DOHH2 (cell line): Measurements from ENCODE around the gene ARID3A.

Source experiments
- H3F3A ChIP-seq: fragments of 200-600 bp; sonication (generic), shearing (Covaris generic); 2 replicates; pipeline ENCODE4 v1.6.0; 2016; ENCODE audit warnings: antibody characterized with exemption, mild to moderate bottlenecking; ENCODE audit not compliant: control insufficient read depth, insufficient read depth
- H3K27ac ChIP-seq: fragments of 200-600 bp; sonication (generic); 2 replicates; pipeline ENCODE4 v1.5.1; 2014; ENCODE audit warnings: low read depth, mild to moderate bottlenecking, low read length, moderate library complexity
- H3K27me3 ChIP-seq: fragments of 200-600 bp; sonication (generic); 2 replicates; pipeline ENCODE4 v1.6.1; 2014; ENCODE audit warnings: mild to moderate bottlenecking, low read length, mixed read lengths; ENCODE audit not compliant: control insufficient read depth
- H3K36me3 ChIP-seq: fragments of 200-600 bp; sonication (generic); 2 replicates; pipeline ENCODE4 v1.6.1; 2014; ENCODE audit warnings: mild to moderate bottlenecking, low read length, moderate library complexity, mixed read lengths; ENCODE audit not compliant: control insufficient read depth
- H3K4me1 ChIP-seq: fragments of 200-600 bp; sonication (generic); 2 replicates; pipeline ENCODE4 v1.6.1; 2014; ENCODE audit warnings: mild to moderate bottlenecking, low read length, mixed read lengths; ENCODE audit not compliant: control insufficient read depth
- H3K4me2 ChIP-seq: fragments of 200-600 bp; sonication (generic); 2 replicates; pipeline ENCODE4 v1.6.0; 2014; ENCODE audit warnings: mild to moderate bottlenecking, low read length, moderate library complexity
- H3K4me3 ChIP-seq: fragments of 200-600 bp; sonication (generic); 2 replicates; pipeline ENCODE4 v1.5.1; 2014; ENCODE audit warnings: mild to moderate bottlenecking, low read length, mixed read lengths
- H3K79me2 ChIP-seq: fragments of 200-600 bp; sonication (generic); 2 replicates; pipeline ENCODE4 v1.6.1; 2014; ENCODE audit warnings: mild to moderate bottlenecking, low read length, mixed read lengths; ENCODE audit not compliant: control insufficient read depth
- H3K9me2 ChIP-seq: fragments of 200-600 bp; sonication (generic); replicated peaks from 2 replicates; pipeline ENCODE4 v1.6.1; 2014; ENCODE audit warnings: mild to moderate bottlenecking, low read length, mixed read lengths; ENCODE audit not compliant: control insufficient read depth
- H3K9me3 ChIP-seq: fragments of 200-600 bp; sonication (generic); 2 replicates; pipeline ENCODE4 v1.6.1; 2014; ENCODE audit warnings: antibody characterized with exemption, low read length, mixed read lengths; ENCODE audit not compliant: control insufficient read depth, insufficient read depth
- H4K20me1 ChIP-seq: fragments of 200-600 bp; sonication (generic); 2 replicates; pipeline ENCODE4 v1.6.0; 2014; ENCODE audit warnings: low read depth, mild to moderate bottlenecking, antibody characterized with exemption, low read length, moderate library complexity; ENCODE audit not compliant: control insufficient read depth, insufficient read depth
- EZH2phosphoT487 ChIP-seq: fragments of 200-600 bp; sonication (generic); IDR thresholded peaks from 2 replicates; pipeline ENCODE4 v1.6.1; 2017; ENCODE audit warnings: borderline replicate concordance, mild to moderate bottlenecking, antibody characterized with exemption, low read length, moderate library complexity, mixed read lengths
- TF ChIP-seq, protein P1 (sequence below): fragments of 200-600 bp; sonication (generic); IDR thresholded peaks from one replicate; pipeline ENCODE4 v1.5.1; 2014; ENCODE audit warnings: antibody characterized with exemption, mild to moderate bottlenecking, low read depth, low read length; ENCODE audit not compliant: poor library complexity, severe bottlenecking

Gene ARID3A

GRCh38 chr19:902093-902370, 23.8 kb upstream of the ARID3A start:
- Histone ChIP-seq H3K4me3 (no peak overlapping the region), H3K27me3 (no peaks in the 10 kb centered on the region), H3K9me2 (no peaks in the 10 kb centered on the region), H3K4me1 (peaks cover 42% of the 10 kb centered on the region), H4K20me1 (peaks cover 8% of the 10 kb centered on the region; the same call in 1 of the 2 replicates), H3K9me3 (no peaks in the 10 kb centered on the region), H3K36me3 (peaks cover 9% of the 10 kb centered on the region; the same call in 1 of the 2 replicates), H3K79me2 (peaks cover 9% of the 10 kb centered on the region; the same call in 1 of the 2 replicates), H3K27ac (no peak overlapping the region), H3K4me2 (no peak overlapping the region), H3F3A (peaks cover 14% of the 10 kb centered on the region)
- no peak for TF ChIP-seq EZH2phosphoT487
- TF ChIP-seq, protein P1, sequence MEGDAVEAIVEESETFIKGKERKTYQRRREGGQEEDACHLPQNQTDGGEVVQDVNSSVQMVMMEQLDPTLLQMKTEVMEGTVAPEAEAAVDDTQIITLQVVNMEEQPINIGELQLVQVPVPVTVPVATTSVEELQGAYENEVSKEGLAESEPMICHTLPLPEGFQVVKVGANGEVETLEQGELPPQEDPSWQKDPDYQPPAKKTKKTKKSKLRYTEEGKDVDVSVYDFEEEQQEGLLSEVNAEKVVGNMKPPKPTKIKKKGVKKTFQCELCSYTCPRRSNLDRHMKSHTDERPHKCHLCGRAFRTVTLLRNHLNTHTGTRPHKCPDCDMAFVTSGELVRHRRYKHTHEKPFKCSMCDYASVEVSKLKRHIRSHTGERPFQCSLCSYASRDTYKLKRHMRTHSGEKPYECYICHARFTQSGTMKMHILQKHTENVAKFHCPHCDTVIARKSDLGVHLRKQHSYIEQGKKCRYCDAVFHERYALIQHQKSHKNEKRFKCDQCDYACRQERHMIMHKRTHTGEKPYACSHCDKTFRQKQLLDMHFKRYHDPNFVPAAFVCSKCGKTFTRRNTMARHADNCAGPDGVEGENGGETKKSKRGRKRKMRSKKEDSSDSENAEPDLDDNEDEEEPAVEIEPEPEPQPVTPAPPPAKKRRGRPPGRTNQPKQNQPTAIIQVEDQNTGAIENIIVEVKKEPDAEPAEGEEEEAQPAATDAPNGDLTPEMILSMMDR: no peak

GRCh38 chr19:902446-903226, 23.2 kb upstream of the ARID3A start:
- no peak overlapping the region for H3K4me3 ChIP-seq

GRCh38 chr19:903266-903797, 22.5 kb upstream of the ARID3A start:
- H3F3A ChIP-seq: peaks cover 14% of the 10 kb centered on the region
- no peaks in the 10 kb centered on the region for H3K9me3 ChIP-seq
- peaks cover 50% of the 10 kb centered on the region for H3K4me1 ChIP-seq
- no peak for TF ChIP-seq EZH2phosphoT487
- TF ChIP-seq, protein P1: no peak
- no peak overlapping the region for H3K4me3 ChIP-seq
- no peak overlapping the region for H3K27ac ChIP-seq
- no peaks in the 10 kb centered on the region for H3K9me2 ChIP-seq
- peaks cover 9% of the 10 kb centered on the region; the same call in 1 of the 2 replicates for H3K36me3 ChIP-seq
- no peaks in the 10 kb centered on the region for H3K27me3 ChIP-seq
- H3K4me2 ChIP-seq: no peak overlapping the region
- H3K79me2 ChIP-seq: peaks cover 18% of the 10 kb centered on the region
- peaks cover 8% of the 10 kb centered on the region; the same call in 1 of the 2 replicates for H4K20me1 ChIP-seq

More at GRCh38 chr19:902446-903226, 23.2 kb upstream of the ARID3A start:
- Histone ChIP-seq H3K27me3 (no peaks in the 10 kb centered on the region), H3K4me1 (peaks cover 47% of the 10 kb centered on the region), H3K36me3 (peaks cover 9% of the 10 kb centered on the region; the same call in 1 of the 2 replicates), H4K20me1 (peaks cover 8% of the 10 kb centered on the region; the same call in 1 of the 2 replicates), H3K9me2 (no peaks in the 10 kb centered on the region), H3F3A (peaks cover 14% of the 10 kb centered on the region), H3K79me2 (peaks cover 15% of the 10 kb centered on the region), H3K4me2 (no peak overlapping the region), H3K9me3 (no peaks in the 10 kb centered on the region), H3K27ac (no peak overlapping the region)
- no peak for TF ChIP-seq EZH2phosphoT487
- TF ChIP-seq, protein P1: no peak
